Mucosa of descending colon (tissue), 3 donors: ENCODE data around the gene CYP27A1. TPM values are rescaled to one million over a fixed set of nuclear protein-coding genes. Genes with fewer than 3 reads are reported as not detected.
"Not testable (repeated sequence)": the region's sequence is repeated elsewhere in the genome, so short reads cannot be mapped to it uniquely, and the experiment has no call there.

Source experiments
- ATAC-seq: fragments of 200-7000 bp; cut with Tn5 transposase; one replicate; pipeline ENCODE4 v1.9.1; 2020; ENCODE audit warnings: mild to moderate bottlenecking, moderate library complexity
- DNase-seq, 3 donors: peaks; one replicate each; pipeline ENCODE4 v3.0.0-alpha.2; 2020
- H3K36me3 ChIP-seq: fragments of 200-600 bp; one replicate; pipeline ENCODE4 v1.8.0; 2021; ENCODE audit warnings: low read depth, mild to moderate bottlenecking
- H3K4me1 ChIP-seq: fragments of 200-600 bp; one replicate; pipeline ENCODE4 v1.8.0; 2021; ENCODE audit warnings: low read depth, mild to moderate bottlenecking
- H3K4me3 ChIP-seq: fragments of 200-600 bp; one replicate; pipeline ENCODE4 v1.8.0; 2021; ENCODE audit warnings: mild to moderate bottlenecking
- H3K9me3 ChIP-seq: fragments of 200-600 bp; one replicate; pipeline ENCODE4 v1.8.0; 2021; ENCODE audit warnings: mild to moderate bottlenecking
- intact Hi-C, 2 donors: fragments of 100-400 bp; cut with DNase I in 1 of 2; cut with micrococcal nuclease in 1 of 2; formaldehyde crosslinking; loops; one replicate each; pipeline versions ENCODE4 v1.11.0 to v1.11.1; 2022; cut with DNase I, micrococcal nuclease
- total RNA-seq, 3 donors: library from RNA; stranded (reverse); fragmentation: NEBNext Ultra II Directional in 2 of 3; extraction: Animal tissue kit (Norgen Biotek cat#: 25700) in 2 of 3; gene quantifications; one replicate each; pipeline versions ENCODE4 v1.2.1 to v1.2.4, GENCODE V29; 2021 to 2023
- TF ChIP-seq, protein P1 (sequence below): fragments of 200-600 bp; IDR thresholded peaks from one replicate; pipeline ENCODE4 v1.8.0; 2022; ENCODE audit warnings: antibody characterized with exemption, mild to moderate bottlenecking
- donor health status: DM: no; HTN: no; CAD: no; lungs with moderate emphysema.
- donor health status: DM: no; HTN: no; CAD: no.
- donor health status: DM: no; HTN: yes; CAD: no.

Gene CYP27A1
- total RNA-seq, 3 donors from 2014 or later: 31.0 to 70.0 (median 37.7) TPM

DNA sequence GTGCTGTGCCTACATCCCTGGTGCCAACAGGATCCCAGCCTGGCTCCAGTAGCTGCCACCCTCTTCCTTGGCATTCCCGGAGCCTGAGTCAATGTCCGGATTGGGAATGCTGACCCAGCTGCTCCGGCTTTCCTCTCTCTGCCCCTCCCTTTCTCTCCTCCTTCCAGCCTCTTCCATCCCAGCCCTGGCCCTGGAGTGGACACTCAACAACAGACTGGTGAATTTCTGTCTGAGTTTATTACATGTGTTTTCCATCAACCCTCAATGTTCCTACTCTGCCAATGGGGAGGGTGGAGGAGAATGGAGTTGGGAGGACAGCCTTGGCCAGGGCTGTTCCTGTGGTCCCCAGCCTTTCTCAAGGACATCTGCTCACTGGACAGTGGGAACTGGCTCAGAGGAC, 50.6 kb downstream of the CYP27A1 start:
- intact Hi-C loops: no loop called here
- Histone ChIP-seq H3K4me3 (no peak overlapping the region), H3K36me3 (no peaks in the 10 kb centered on the region), H3K9me3 (no peaks in the 10 kb centered on the region), H3K4me1 (no peaks in the 10 kb centered on the region)
- DNase-seq: no peak
- TF ChIP-seq, protein P1, sequence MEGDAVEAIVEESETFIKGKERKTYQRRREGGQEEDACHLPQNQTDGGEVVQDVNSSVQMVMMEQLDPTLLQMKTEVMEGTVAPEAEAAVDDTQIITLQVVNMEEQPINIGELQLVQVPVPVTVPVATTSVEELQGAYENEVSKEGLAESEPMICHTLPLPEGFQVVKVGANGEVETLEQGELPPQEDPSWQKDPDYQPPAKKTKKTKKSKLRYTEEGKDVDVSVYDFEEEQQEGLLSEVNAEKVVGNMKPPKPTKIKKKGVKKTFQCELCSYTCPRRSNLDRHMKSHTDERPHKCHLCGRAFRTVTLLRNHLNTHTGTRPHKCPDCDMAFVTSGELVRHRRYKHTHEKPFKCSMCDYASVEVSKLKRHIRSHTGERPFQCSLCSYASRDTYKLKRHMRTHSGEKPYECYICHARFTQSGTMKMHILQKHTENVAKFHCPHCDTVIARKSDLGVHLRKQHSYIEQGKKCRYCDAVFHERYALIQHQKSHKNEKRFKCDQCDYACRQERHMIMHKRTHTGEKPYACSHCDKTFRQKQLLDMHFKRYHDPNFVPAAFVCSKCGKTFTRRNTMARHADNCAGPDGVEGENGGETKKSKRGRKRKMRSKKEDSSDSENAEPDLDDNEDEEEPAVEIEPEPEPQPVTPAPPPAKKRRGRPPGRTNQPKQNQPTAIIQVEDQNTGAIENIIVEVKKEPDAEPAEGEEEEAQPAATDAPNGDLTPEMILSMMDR: no peak
- ATAC-seq: peak; percentile 34

DNA sequence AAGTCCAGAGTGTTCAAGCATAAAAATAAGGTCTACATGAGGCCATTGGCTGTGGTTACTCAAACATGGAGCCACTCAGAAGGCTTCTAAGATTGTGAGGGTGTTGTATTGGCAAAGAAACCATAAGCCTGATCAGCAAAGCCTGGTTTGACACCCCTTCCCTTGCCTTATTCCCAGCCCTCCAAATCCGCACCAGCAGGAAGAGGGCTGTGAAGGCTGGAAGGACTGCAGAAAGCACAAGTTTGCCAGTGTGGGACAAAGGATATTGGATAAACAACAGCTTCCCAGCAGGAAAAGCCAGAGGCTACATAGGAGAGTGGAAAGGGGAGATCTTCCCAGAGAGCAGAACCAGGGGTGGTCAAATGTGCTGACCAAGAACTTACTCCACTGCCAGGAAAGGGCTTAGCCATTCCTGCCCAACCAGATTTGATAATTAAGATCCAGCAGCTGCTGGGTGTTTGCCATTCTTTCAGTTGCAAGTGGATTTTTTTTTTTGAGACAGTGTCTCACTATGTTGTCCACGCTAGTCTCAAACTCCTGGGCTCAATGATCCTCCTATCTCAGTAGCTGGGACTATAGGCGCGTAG, 51.2 kb downstream of the CYP27A1 start:
- Histone ChIP-seq H3K36me3 (no peaks in the 10 kb centered on the region), H3K4me3 (no peak overlapping the region), H3K9me3 (no peaks in the 10 kb centered on the region), H3K4me1 (no peaks in the 10 kb centered on the region)
- TF ChIP-seq, protein P1: no peak
- intact Hi-C loops: no loop called here
- no peak for ATAC-seq
- no peak for DNase-seq

DNA sequence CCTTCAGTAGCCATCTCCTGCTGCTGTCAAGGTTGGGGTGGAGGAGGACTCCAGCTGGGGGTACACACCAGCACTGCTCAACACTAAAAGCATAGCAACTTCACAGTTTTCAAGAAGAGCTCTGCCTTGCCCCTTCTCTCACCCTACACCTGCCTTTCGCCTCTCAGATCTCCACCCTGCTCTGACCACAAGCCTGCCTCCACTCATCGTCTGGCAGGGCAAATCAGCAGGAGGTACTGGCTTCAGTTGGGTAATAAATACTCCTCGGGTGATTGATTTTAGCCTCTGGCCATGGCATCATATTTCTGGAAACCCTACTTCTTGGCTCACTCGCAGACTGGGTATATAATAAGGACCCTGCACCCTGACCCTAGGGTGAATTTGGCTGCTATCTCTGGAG, 52.7 kb downstream of the CYP27A1 start:
- DNase-seq (no peak), ATAC-seq (no peak)
- intact Hi-C loops: no loop called here
- TF ChIP-seq, protein P1: no peak
- H3K4me1 ChIP-seq: no peaks in the 10 kb centered on the region
- no peaks in the 10 kb centered on the region for H3K36me3 ChIP-seq
- H3K4me3 ChIP-seq: no peak overlapping the region
- no peaks in the 10 kb centered on the region for H3K9me3 ChIP-seq

DNA sequence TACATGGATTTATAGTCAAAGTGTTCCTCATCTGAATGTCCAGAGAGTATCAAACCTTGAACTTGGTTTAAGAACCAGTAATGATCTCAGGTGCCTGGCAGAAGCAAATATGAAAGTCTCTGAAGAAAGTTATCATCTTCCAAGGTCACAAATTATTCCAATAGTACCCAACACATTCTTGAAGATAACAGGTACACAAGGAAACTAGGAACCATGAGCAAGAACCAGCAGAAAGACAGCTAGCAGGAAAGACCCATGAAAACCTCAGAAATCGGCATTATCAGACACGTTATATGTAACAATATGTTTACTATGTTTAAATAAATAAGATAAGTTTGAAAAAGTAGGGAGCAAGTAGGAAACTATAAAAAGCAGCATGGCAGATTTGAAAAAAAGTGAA, 55.5 kb downstream of the CYP27A1 start:
- Histone ChIP-seq H3K9me3 (no peaks in the 10 kb centered on the region), H3K4me1 (no peaks in the 10 kb centered on the region), H3K36me3 (no peaks in the 10 kb centered on the region), H3K4me3 (no peak overlapping the region)
- TF ChIP-seq, protein P1: no peak
- no peak for ATAC-seq
- DNase-seq: no peak
- intact Hi-C loops: no loop called here

DNA sequence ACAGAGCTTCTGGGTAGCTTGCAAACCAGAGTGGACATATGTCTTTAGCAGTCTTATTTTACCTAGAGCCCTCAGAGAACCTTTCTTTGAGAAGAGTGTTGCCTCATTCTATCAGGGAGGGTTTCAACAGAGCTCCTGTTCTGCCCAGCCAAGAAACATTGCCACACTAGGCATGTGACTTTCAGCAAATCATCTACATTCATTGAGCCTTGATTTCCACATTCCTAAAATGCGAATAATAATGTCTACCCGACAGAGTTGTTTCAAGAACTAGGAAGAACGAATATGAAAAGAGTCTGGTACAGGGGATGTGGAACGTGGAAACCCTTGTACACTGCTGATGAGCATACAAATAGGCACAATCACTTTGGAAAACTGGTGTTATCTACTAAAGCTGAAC, 57.5 kb downstream of the CYP27A1 start:
- Histone ChIP-seq H3K4me3 (no peak overlapping the region), H3K4me1 (no peaks in the 10 kb centered on the region), H3K9me3 (no peaks in the 10 kb centered on the region), H3K36me3 (no peaks in the 10 kb centered on the region)
- intact Hi-C loops: no loop called here
- TF ChIP-seq, protein P1: no peak
- ATAC-seq: no peak
- DNase-seq: no peak

DNA sequence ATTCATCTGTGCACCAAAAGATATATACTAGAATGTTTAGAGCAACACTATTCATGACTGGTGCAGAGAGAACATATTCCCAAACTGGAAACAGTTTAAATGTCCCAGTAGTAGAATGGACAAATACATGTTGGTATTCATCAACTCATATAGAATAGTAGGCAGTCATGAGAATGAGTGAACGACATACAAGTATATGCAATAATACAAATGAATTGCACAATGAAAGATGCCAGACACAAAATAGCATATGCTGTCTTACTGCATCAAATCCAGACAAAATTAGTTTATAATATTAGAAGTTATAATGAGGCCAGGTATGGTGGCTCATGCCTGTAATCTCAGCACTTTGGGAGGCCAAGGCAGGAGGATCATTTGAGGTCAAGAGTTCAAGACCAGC, 57.9 kb downstream of the CYP27A1 start:
- Histone ChIP-seq H3K36me3 (no peaks in the 10 kb centered on the region), H3K9me3 (no peaks in the 10 kb centered on the region), H3K4me1 (no peaks in the 10 kb centered on the region), H3K4me3 (no peak overlapping the region)
- DNase-seq (no peak), ATAC-seq (no peak)
- TF ChIP-seq, protein P1: no peak
- intact Hi-C loops: no loop called here

DNA sequence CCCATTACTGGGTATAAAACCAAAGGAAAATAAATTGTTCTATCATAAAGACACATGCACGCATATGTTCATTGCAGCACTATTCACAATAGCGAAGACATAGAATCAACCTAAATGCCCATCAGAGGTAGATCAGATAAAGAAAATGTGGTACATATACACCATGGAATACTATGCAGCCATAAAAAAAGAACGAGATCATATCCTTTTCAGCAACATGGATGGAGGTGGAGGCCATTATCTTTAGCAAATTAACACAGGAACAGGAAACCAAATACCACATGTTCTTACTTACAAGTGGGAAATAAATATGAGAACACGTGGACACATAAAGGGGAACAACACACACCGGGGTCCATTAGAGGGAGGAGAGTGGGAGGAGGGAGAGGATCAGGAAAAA, 62.4 kb downstream of the CYP27A1 start:
- ATAC-seq, intact Hi-C loops: not testable (repeated sequence)

DNA sequence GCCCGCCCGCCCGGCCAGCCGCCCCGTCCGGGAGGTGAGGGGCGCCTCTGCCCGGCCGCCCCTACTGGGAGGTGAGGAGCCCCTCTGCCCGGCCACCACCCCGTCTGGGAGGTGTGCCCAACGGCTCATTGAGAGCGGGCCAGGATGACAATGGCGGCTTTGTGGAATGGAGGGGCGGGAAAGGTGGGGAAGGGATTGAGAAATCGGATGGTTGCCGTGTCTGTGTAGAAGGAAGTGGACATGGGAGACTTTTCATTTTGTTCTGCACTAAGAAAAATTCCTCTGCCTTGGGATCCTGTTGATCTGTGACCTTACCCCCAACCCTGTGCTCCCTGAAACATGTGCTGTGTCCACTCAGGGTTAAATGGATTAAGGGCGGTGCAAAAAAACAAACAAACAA, 65.0 kb downstream of the CYP27A1 start:
- intact Hi-C loops: loop anchor here in 1 of 2 donors (5.0 kb wide), 1 partner anchor 135 kb away; the partner anchor contains the start of gene TTLL4
- H3K4me3 ChIP-seq, DNase-seq, H3K4me1 ChIP-seq, ATAC-seq, H3K9me3 ChIP-seq, H3K36me3 ChIP-seq: not testable (repeated sequence)

More for the DNA sequence above, 62.4 kb downstream of the CYP27A1 start:
- not testable (repeated sequence) for DNase-seq, H3K9me3 ChIP-seq, H3K4me1 ChIP-seq, H3K4me3 ChIP-seq, H3K36me3 ChIP-seq
